ENCODE results near the gene CELSR2.

Gene CELSR2

GRCh38 chr1:109241841-109242345 is 7.4 kb upstream of the CELSR2 start:
- TF ChIP-seq ZFX (IDR thresholded peaks at IDR 0.05; ENCODE audit: borderline replicate concordance) (no peak), CTCF (IDR thresholded peaks at IDR 0.05) (no peak)
- no peak overlapping the region for H3K27ac ChIP-seq

- TF ChIP-seq CTCF (IDR thresholded peaks at IDR 0.05) (no peak), ZFX (IDR thresholded peaks at IDR 0.05; ENCODE audit: borderline replicate concordance) (no peak)
These were observed 7.0 kb upstream of the CELSR2 start for GRCh38 chr1:109242387-109242786.

GRCh38 chr1:109243221-109243620 is 6.1 kb upstream of the CELSR2 start:
- TF ChIP-seq CTCF (IDR thresholded peaks at IDR 0.05) (no peak), ZFX (IDR thresholded peaks at IDR 0.05; ENCODE audit: borderline replicate concordance) (no peak)
- no peak overlapping the region for H3K27ac ChIP-seq

More at GRCh38 chr1:109242387-109242786, 7.0 kb upstream of the CELSR2 start:
- H3K27ac ChIP-seq, result no peak overlapping the region

- no peak overlapping the region for H3K27ac ChIP-seq
- no peak for TF ChIP-seq ZFX (IDR thresholded peaks at IDR 0.05; ENCODE audit: borderline replicate concordance)
- no peak for TF ChIP-seq CTCF (IDR thresholded peaks at IDR 0.05)
These were observed 5.3 kb upstream of the CELSR2 start for GRCh38 chr1:109243860-109244552.

GRCh38 chr1:109246141-109246551 is 3.2 kb upstream of the CELSR2 start:
- H3K27ac ChIP-seq, result no peak overlapping the region
- no peak for TF ChIP-seq CTCF (IDR thresholded peaks at IDR 0.05)
- no peak for TF ChIP-seq ZFX (IDR thresholded peaks at IDR 0.05; ENCODE audit: borderline replicate concordance)

- no peak for TF ChIP-seq ZFX (IDR thresholded peaks at IDR 0.05; ENCODE audit: borderline replicate concordance)
- TF ChIP-seq CTCF (IDR thresholded peaks at IDR 0.05), result no peak
These were observed 1.7 kb upstream of the CELSR2 start for GRCh38 chr1:109247401-109248365.

More at GRCh38 chr1:109247401-109248365, 1.7 kb upstream of the CELSR2 start:
- no peak overlapping the region for H3K27ac ChIP-seq
